HG03103 (cell line): ENCODE data around the gene MSANTD2.
A peak's percentile ranks its signal among the peaks of the same experiment; 100 is the strongest.
"Not testable (repeated sequence)": the region's sequence is repeated elsewhere in the genome, so short reads cannot be mapped to it uniquely, and the experiment has no call there.

ENCODE experiments used
- ATAC-seq: cut with Tn5 transposase; IDR thresholded peaks from one replicate; pipeline ENCODE4 v1.9.1; 2021; ENCODE audit warnings: low read depth; ENCODE audit not compliant: unreplicated experiment

MSANTD2 gene

DNA sequence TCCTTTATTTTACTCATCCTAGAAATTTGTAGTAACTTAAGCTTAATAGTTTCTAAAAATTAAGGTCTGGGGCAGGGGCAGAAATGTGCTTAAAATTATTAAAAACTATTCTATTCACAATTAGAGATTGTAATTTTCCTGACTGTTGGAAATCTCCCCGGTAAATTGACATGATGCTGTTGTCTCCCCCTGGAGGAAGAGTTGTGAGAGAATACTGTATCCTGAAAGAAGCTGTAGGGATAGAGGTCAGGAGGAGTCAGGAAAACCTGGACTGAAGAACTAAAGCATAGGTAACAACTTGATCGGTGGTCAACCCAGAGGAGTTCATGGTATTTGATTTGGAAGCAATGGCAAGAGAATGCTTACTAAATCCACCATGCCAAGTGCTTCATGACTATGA is 21.9 kb downstream of the MSANTD2 start:
- ATAC-seq: no peak

DNA sequence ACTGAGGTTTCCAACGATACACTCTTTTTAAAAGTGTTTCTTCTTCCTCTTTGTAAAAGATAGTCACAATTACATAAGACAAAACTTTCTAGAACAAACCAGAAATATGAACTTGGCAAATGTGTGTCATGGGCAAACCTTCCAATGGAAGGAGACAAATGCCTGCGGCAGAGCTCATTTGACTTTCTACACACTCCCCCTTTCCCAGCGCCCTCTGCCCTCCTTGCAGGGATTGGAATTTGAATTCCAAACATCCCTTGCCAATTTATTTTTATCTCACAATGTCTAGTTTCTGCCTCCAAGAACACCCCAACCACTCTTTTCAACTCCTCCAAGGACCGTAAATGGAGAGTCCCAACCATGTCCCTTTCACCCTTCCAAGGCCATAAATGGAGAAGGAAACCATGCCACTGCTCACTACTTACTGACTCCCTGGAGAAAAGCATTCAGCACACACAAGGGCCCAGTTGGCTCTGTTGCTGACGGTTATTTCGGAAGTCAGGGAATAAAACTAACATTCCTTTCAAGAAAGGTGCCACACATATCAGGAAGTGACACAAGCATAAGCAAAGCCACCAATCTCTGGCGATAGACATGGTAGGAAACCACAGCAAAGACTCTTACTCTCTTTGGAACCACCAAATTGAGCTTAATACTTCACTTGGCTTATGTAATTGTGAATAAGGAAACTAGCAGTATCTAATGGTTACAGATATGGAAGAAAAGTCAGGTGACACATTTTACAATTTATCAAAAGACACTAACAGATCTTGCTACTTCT is 23.2 kb downstream of the MSANTD2 start:
- ATAC-seq: no peak

DNA sequence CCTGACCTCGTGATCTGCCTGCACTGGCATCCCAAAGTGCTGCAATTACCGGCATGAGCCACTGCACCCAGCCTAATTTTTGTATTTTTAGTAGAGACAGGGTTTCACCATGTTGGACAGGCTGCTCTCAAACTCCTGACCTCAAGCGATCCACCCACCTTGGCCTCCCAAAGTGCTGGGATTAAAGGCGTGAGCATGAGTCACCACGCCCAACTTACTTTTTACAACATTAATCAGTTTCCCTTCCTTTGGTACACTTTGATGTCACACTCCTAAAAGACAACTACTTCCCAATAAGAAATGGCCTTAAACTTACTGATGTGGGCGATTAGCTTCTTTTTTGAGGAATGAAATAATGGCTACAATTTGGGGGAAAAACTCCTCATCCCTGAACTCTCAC is 29.2 kb downstream of the MSANTD2 start:
- not testable (repeated sequence) for ATAC-seq

DNA sequence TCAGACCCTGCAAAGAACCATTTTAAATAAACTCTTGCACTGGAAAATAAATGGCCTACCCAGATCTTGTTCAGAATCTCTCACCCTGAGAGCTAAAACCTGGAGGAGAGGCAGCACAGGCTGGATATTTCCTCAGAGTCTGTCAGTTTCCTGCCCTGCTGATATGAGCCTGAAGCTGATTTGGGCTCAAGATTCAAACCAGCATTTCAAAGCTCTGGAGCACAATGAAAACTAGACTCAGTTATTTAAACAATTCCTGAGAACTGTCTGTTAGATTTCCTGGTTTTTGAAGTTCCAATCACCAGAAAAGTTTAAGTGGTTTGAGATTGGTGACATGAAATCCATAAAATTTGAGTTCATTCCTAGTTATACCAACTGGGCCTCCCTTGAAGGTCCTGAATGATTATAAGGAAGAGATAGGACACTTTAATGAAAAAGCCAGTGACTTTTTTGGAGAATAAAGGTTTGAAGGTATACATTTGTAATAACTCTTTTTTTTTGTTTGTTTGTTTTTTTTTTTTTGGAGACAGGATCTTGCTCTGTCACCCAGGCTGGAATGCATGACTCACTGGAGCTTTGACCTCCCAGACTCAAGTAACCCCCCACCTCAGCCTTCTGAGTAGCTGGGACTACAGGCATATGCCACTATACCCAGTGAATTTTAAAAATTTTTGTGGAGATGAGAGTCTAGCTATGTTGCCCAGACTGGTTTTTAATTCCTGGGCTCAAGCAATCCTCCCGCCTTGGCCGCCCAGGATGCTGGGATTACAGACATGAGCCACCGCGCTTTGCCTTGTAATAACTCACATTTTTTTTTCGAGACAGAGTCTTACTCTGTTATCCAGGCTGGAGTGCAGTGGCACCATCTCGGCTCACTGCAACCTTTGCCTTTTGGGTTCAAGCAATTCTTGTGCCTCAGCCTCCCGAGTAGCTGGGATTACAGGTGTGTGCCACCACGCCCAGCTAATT is 30.1 kb downstream of the MSANTD2 start:
- no peak for ATAC-seq

DNA sequence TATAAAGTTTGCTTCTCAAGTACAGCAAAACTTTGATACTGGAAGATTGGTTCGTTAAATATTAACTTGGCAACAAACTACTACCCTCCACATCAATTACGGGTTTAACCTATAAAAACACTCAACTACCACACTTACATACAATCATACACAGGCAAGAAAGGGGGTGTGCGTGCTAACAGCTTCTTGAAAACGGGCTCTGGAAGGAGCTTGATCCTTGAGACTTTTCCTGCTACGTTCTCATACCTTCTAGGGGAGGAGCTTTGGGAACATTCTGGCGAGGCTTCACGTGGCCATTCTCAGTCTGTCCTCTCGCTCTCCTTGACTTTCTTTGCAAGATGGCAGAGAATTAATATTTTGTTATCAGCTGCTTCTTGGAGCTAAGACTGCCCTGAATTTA is 31.3 kb downstream of the MSANTD2 start:
- no peak for ATAC-seq

DNA sequence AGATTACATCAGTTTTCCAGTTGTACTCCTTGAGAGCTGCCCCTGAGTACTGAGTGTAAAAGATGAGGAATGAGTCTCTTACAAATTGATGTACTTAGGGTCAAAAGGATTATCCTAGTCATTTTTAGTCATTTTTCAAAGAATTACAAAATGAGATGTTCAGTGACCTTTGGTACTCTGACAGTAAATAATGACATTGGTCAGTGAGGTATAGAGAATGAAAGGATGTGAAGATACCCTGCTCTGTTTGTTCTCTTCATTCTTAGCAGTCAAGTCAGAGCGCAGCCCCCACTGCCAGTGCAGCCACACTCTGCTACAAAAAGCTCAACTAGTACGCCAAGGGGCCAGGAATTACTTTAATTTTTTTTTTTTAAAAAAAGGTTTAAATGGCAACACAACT is 34.0 kb downstream of the MSANTD2 start:
- ATAC-seq: no peak

DNA sequence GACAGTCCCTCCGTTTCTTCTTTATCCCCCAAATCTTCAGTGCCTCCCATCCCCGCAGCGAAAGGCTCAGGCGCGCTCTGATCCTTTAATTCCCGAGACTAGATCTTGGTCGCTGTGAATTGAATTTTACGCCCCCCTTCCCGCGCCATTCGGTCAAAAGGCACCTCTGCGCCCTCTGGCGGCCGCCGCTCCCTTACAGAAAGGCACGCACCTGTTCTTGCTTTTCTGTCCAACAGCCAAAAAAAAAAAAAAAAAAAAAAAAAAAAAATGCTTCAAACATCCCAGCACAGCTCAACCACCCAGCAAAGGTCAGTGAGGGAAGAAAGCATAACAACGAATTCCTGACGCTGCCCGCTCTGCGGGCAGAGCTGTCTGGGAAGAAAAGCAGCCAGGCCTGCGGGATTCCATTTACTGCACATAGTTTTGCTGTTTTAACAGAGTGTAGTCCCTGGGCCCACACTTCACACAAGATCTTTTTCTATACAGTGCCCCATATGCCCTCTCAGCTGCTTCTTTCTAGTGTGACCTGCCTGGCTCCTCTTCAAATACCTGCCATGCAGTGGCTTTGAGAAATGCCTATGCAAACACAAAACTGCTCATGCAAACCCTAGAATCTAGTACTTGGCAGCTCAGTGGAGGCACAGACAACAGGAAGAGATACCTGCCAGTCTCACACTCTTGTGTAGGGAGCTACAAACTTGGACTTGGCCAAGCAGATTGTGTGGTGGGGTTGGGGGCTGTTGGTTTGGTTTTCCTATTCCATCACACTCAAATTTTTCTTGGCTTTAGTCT is 36.9 kb downstream of the MSANTD2 start:
- no peak for ATAC-seq

DNA sequence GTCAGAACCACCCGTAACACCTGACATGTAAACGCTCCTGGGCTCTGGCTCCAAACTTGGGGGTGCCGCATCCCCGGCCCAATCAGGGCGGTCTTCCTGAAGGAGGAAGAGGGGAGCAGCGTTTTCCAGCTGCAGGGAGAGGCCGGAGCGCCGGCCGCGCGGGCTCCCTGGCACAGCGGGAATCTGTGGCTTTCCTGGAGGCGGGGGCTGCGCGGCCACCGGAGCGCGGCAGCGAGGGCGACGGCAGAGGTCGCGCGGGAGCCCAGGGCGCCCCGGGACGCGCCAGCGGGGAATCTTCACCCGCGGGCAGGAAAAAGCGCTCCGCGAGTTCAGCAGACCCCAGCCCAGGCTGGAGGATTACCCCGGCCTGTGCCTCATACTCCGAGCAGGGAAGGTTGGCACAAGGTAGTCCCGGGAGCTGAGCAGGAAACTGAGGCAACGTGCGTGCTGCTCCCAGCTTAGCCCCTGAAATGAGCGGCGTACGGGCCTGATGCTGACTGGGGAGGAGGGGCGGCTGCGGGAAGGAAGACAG is 37.5 kb downstream of the MSANTD2 start:
- peak; percentile 0 for ATAC-seq

DNA sequence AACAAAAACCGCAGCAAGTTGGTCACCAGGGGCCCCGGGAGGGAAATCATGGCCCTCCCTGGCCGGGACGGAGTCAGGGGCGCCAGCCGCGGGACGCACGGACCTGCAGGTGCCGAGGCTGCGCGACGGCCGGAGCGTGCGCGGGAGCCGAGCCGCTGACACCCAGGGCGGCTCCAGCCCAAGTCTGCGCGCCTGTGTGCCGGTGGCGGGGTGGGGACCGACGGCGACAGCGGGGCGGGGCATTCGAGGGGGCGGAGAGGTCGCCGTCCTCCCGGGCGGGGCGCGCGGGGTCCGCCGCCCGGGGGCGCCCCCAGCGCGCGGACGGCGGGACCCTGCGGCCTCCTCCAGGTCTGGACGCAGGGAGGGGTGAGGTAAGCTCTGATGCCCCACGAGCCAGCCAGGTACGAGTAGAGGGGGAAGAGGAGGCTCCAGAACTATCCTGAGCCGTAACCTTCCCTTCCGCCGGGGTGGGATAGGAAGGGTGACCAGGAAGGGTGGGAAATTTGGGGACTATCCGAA is 38.0 kb downstream of the MSANTD2 start, which contains the start of gene ESAM:
Gene ESAM (minus strand): TSS at position 186 of the 519 bp plus-strand sequence. CDS start 136 bp downstream, at position 50.
- ATAC-seq: peak; percentile 57

DNA sequence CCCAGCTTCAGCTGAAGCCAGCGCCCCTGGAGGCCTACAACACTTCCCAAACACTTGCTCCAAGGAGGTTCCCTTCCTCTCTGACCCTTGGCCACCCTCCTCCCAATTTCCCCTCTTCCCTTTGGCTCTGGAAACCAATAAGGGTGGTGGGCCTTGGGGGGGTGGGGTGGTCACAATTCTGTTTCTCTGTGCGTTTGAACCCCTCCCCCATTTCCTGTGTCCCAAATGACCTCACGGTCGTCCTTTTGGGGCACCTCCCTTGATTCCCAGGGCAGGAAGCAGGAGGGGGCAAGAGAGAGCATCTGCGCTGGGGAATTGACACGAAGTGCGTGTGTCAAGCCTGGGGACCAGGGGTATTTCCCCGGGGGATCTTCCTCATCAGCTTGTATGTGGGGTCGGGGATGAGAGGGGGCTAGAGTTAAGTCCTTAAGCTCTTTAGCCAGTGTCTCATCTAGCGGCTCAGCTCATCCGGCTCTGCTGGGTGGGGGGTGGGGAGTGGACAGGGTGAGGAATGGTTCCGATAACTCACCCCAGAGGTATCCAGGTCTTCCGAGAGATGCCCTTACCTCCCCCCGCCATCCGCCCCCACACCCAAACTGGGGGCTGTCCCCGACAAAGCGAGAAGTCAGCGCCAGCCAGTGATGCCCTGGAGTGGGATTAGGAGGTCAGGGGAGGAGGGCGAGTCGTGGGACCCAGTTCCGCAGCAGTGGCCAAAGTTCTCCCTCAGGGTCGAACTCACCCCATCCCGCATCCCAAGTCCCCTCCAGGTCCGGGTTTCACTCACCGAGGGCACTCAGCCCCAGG is 38.7 kb downstream of the MSANTD2 start:
- ATAC-seq: no peak

DNA sequence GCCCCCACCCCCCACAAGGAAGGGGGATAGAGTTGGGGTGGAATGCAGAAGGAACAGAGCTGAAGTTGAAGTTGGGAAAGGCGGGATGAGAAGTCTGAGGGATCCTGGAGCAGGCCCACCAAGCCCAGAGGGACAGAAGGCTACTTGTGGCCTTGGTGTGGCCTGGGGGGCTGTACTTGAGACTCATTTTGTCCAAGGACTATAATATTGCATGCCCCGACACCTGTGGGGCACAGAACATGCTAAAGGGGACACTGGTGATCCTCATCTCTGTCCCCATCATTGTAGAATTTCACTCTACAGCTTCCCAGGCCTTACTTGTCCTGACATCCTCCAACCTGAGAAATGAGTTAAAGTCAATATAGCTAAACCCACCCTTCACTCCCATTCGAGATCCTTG is 39.4 kb downstream of the MSANTD2 start:
- no peak for ATAC-seq

DNA sequence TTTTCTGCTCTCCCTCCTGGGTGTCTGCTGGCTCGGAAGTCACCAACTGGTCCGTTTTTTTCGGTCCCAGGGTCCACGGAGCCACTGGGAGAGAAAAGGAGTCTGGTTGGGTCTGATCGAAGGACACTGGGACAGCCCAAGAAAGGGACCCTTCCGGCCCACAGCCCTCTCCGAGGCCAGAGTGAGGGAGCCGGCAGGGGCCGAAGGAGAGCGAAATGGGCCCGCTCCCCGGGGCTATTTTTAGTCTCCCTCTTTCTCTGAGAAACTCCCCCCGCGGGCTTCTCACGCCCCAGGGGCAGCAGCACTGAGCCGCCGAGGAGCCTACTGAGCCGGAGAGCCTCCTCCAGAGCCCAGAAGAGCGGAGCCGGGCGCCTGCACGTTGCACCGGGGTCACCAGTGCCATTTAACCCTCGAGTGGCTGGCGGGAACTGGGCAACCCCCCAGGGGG is 40.0 kb downstream of the MSANTD2 start:
- peak; percentile 23 for ATAC-seq

DNA sequence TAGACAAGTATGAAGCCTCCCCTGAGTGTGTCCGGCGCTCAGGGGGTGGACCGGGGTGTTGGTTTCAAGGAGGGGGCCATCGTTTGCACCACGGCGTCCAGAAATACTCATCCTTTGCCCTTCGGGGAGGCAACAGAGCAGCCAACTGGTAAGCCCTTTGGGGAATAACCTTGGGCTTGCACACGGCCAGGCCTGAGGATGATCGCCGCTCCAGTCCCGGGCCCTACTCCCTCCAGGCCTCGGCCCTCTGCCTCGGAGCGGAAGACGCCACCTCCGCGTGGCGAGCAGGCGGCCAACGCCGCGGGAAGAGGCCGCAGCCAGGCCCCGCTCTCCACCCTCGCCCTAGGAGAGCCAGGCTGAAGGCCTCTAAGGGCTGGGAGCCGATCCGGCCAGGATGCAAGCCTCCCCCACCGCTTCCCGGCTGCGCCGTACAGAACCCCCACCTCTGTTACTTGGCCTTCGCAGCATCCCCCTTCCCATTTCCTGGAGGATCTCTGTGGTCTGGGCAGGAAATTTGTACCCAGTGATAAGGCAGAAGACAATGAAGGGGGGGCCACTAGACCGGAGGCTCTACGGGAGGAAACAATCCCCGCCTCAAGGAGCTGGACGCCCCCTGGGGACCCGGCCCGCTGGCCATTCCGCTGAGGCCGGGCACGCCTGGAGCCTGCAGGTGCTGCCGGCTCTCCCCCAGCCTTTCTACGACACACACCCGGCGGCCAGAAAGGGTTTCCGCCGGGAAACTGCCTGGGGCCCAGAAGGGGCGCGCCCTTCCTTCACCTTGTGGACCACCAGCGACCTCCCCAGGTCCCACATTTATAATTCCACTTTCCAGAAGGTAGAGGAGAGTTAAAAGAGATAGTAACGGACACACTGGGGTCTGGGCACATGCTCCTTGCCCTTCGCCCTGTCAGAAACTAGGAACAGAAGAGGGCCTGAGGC is 40.7 kb downstream of the MSANTD2 start:
- ATAC-seq: no peak

DNA sequence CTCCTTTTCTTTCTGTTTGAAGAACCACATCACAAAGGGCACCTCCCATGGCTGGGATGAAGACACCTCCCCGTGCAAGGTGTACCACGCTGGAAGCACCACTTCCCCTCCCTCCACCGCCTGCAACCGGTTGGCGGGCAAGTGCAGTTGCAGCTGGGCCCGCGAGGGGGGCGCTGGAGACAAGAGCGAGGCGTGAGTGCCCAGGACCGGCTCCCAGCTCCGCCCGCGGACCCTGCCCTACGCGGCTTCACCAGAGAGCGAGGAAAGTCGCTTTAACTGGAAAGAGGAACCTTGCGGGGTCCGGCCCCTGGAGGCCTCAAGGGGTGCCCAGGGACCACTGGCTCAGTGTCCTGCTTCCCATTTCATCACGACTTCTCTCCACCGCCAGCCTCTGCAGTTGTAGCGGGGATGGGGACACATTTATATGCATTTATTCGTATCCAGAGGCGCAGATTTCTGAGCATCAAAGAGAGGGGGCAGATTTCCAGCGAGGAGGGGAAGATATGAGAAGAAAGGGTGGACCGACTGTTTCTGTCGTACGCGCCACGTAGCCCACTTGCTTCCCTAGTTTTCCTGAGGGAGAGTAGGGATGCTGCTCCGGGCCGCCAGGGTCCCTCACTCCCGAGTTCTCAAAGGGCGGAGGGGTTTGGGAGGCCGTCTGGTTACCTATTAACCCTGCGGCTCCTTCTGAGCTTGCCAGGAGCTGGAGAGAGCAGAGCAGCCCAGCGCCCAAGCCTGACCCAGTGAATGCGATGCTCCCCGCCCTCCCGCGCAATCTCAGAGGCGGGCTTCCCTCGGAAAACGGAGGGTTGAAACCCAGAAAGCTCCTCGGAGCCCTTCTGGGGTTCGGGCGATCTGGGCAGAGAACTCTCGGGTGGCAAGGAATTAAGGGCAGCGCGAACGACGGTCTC is 41.6 kb downstream of the MSANTD2 start:
- peak; percentile 49 for ATAC-seq

DNA sequence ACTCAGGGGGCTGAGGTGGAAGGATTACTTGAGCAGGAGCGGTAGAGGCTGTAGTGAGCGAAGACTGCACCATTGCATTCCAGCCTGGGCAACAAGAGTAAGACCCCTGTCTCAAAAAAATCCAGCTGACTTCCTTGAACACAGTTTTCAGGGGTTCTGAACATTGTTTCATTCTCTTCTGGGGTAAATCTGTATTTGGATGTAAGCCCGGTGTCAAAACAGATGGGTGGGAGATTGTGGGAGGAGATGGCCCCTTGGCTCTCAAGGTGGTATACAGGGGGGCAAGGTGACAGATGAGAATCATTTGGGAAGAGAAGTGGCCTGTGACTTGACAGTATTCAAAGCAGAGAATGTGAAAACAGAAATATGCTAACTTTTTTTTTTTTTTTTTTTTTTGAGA is 42.9 kb downstream of the MSANTD2 start:
- ATAC-seq: no peak

DNA sequence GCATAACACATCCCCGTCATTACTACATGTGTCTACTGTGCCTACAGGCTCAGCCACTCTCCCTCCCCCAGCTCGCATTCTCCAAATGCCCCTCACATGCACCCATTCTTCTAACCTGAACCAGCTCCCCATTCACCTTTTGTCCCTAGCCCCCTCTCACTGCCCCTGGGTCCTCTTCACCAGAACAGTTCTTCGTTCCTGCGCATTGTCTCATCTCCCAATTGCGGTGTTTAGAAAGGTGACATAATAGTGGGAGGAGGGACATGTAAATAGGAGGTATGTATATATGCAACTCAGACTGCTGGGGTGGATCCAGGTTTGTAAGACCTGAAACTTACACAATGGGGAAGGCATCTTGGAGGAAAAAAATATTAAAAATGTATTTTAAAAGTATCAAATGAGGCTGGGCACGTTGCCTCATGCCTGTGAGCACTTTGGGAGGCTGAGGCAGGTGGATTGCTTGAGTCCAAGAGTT is 43.4 kb downstream of the MSANTD2 start:
- ATAC-seq: no peak
